GM19397 (cell line): Measurements from ENCODE around the gene PANK1.
A peak's percentile ranks its signal among the peaks of the same experiment; 100 is the strongest.

Source experiments
- ATAC-seq: cut with Tn5 transposase; IDR thresholded peaks from one replicate; pipeline ENCODE4 v1.9.1; 2021; ENCODE audit warnings: mild to moderate bottlenecking, moderate library complexity; ENCODE audit not compliant: unreplicated experiment

Gene PANK1

GRCh38 chr10:89652806-89653370 is 7.8 kb upstream of the PANK1 start:
- no peak for ATAC-seq

- ATAC-seq, result no peak
Observed at GRCh38 chr10:89651916-89652573, 7.0 kb upstream of the PANK1 start.

- ATAC-seq, result no peak
Observed at GRCh38 chr10:89651205-89651915, 6.3 kb upstream of the PANK1 start.

- ATAC-seq, result no peak
Observed at GRCh38 chr10:89649051-89649450, 4.0 kb upstream of the PANK1 start.

- no peak for ATAC-seq
Observed at GRCh38 chr10:89648074-89648473, 3.0 kb upstream of the PANK1 start.

- ATAC-seq, result no peak
Observed at GRCh38 chr10:89646889-89647657, 2.0 kb upstream of the PANK1 start.

- ATAC-seq, result no peak
Observed at GRCh38 chr10:89645742-89646172, 715 bp upstream of the PANK1 start.

GRCh38 chr10:89644691-89644966 is 413 bp downstream of the PANK1 start:
- ATAC-seq, result peak; percentile 38

GRCh38 chr10:89643812-89644690 is 991 bp downstream of the PANK1 start:
- ATAC-seq, result peak; percentile 77

- ATAC-seq, result no peak
Observed at GRCh38 chr10:89643431-89643811, 1.6 kb downstream of the PANK1 start.

GRCh38 chr10:89642193-89642592 is 2.8 kb downstream of the PANK1 start:
- no peak for ATAC-seq

- ATAC-seq, result no peak
Observed at GRCh38 chr10:89640241-89640640, 4.8 kb downstream of the PANK1 start.

GRCh38 chr10:89639326-89639725 is 5.7 kb downstream of the PANK1 start:
- no peak for ATAC-seq

GRCh38 chr10:89637113-89637512 is 7.9 kb downstream of the PANK1 start:
- ATAC-seq, result no peak

- ATAC-seq, result no peak
Observed at GRCh38 chr10:89634637-89635036, 10.4 kb downstream of the PANK1 start.

- no peak for ATAC-seq
Observed at GRCh38 chr10:89633484-89633883, 11.6 kb downstream of the PANK1 start.

GRCh38 chr10:89632824-89633223 is 12.2 kb downstream of the PANK1 start:
- ATAC-seq, result no peak

GRCh38 chr10:89627830-89628229 is 17.2 kb downstream of the PANK1 start:
- ATAC-seq, result no peak

- ATAC-seq, result no peak
Observed at GRCh38 chr10:89625041-89625765, 19.8 kb downstream of the PANK1 start.

GRCh38 chr10:89624020-89624419 is 21.0 kb downstream of the PANK1 start:
- ATAC-seq, result no peak
